Islet precursor cell (in vitro differentiated cells): Measurements from ENCODE around the gene GLIS1.

ENCODE experiments used
- DNase-seq: peaks from one replicate; pipeline ENCODE4 v3.0.0-alpha.2; 2018

GLIS1 gene

GRCh38 chr1:53500204-53501064 is 238.5 kb downstream of the GLIS1 start:
- no peak for DNase-seq

GRCh38 chr1:53499257-53500203 is 239.4 kb downstream of the GLIS1 start:
- DNase-seq, result no peak

- no peak for DNase-seq
Measured at GRCh38 chr1:53498555-53499131, 240.3 kb downstream of the GLIS1 start.

GRCh38 chr1:53495633-53496345 is 243.2 kb downstream of the GLIS1 start:
- no peak for DNase-seq

GRCh38 chr1:53490351-53490750 is 248.6 kb downstream of the GLIS1 start:
- DNase-seq, result no peak

- no peak for DNase-seq
Measured at GRCh38 chr1:53486395-53487026, 252.5 kb downstream of the GLIS1 start.

GRCh38 chr1:53485478-53486394 is 253.2 kb downstream of the GLIS1 start:
- peak; percentile 90 for DNase-seq

- DNase-seq, result no peak
Measured at GRCh38 chr1:53484705-53485477, 254.1 kb downstream of the GLIS1 start.

GRCh38 chr1:53483656-53484055 is 255.3 kb downstream of the GLIS1 start:
- DNase-seq, result no peak

GRCh38 chr1:53483170-53483569 is 255.8 kb downstream of the GLIS1 start:
- DNase-seq, result no peak

GRCh38 chr1:53482441-53483153 is 256.4 kb downstream of the GLIS1 start:
- no peak for DNase-seq

GRCh38 chr1:53481456-53481855 is 257.5 kb downstream of the GLIS1 start:
- no peak for DNase-seq

- no peak for DNase-seq
Measured at GRCh38 chr1:53480678-53481077, 258.3 kb downstream of the GLIS1 start.

- no peak for DNase-seq
Measured at GRCh38 chr1:53478502-53478818, 260.5 kb downstream of the GLIS1 start.

GRCh38 chr1:53477651-53478501 is 261.1 kb downstream of the GLIS1 start:
- no peak for DNase-seq

- no peak for DNase-seq
Measured at GRCh38 chr1:53476579-53476978, 262.4 kb downstream of the GLIS1 start.

GRCh38 chr1:53475664-53476063 is 263.3 kb downstream of the GLIS1 start:
- DNase-seq, result peak; percentile 40

GRCh38 chr1:53473463-53473862 is 265.5 kb downstream of the GLIS1 start:
- DNase-seq, result no peak

GRCh38 chr1:53471000-53471399 is 268.0 kb downstream of the GLIS1 start:
- no peak for DNase-seq
